Measurements from ENCODE around the gene UMPS.

The UMPS gene

DNA sequence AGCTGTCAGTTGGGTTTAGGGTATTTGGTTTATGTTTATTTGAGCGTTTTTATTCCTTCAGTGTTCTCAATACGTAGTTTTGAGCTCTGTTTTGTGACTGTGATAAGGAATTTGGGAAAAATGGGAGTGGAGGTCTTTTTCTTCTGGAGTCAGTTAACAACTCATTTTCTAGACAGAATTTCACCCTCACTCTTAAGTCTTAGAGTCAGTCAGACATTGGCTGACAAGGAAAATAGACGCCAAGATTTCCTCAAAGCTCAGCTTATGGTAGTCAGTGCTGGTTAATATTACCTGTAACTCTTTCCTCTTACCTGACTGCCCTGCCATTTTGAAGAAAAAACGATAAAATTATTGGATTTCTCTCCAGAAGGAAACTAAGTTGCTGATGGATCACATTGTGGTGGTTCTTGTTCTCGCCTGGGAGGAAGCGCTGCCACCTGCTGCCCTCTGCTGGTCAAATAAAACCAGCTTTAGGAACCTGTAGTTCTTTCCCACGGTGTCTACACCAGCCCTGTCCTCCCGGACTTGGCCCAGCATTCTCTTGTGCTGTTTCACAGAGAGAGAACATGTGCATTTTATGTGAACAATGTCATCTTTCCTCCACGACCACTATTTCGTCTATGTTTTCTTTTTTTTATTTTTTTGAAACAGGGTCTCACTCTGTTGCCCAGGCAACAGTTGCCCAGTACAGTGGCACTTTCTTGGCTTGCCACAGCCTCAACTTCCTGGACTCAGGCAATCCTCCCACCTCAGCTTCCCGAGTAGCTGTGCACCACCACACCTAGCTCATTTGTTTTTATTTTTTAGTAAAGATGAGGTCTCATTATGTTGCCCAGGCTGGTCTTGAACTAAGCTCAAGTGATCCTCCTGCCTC, 41.4 kb upstream of the UMPS start:
- peak; percentile 88 for TF ChIP-seq CTCF (IDR thresholded peaks at IDR 0.05)

- TF ChIP-seq CTCF (IDR thresholded peaks at IDR 0.05): no peak
Observed at GRCh38 chr3:124691599-124691998, 38.7 kb upstream of the UMPS start.

- no peak for TF ChIP-seq CTCF (IDR thresholded peaks at IDR 0.05)
Observed at GRCh38 chr3:124694486-124694885, 35.8 kb upstream of the UMPS start.

GRCh38 chr3:124695369-124695768, 34.9 kb upstream of the UMPS start:
- no peak for TF ChIP-seq CTCF (IDR thresholded peaks at IDR 0.05)

- no peak for TF ChIP-seq CTCF (IDR thresholded peaks at IDR 0.05)
Observed at GRCh38 chr3:124696006-124696405, 34.2 kb upstream of the UMPS start.

GRCh38 chr3:124697302-124697701, 33.0 kb upstream of the UMPS start:
- TF ChIP-seq CTCF (IDR thresholded peaks at IDR 0.05): no peak

GRCh38 chr3:124698030-124698770, 32.1 kb upstream of the UMPS start:
- no peak for TF ChIP-seq CTCF (IDR thresholded peaks at IDR 0.05)
